GM19043 (cell line): Measurements from ENCODE around the gene PDE9A.

ENCODE experiments used
- ATAC-seq: cut with Tn5 transposase; IDR thresholded peaks from one replicate; pipeline ENCODE4 v1.9.1; 2021; ENCODE audit warnings: low read depth; ENCODE audit not compliant: unreplicated experiment

PDE9A gene

DNA sequence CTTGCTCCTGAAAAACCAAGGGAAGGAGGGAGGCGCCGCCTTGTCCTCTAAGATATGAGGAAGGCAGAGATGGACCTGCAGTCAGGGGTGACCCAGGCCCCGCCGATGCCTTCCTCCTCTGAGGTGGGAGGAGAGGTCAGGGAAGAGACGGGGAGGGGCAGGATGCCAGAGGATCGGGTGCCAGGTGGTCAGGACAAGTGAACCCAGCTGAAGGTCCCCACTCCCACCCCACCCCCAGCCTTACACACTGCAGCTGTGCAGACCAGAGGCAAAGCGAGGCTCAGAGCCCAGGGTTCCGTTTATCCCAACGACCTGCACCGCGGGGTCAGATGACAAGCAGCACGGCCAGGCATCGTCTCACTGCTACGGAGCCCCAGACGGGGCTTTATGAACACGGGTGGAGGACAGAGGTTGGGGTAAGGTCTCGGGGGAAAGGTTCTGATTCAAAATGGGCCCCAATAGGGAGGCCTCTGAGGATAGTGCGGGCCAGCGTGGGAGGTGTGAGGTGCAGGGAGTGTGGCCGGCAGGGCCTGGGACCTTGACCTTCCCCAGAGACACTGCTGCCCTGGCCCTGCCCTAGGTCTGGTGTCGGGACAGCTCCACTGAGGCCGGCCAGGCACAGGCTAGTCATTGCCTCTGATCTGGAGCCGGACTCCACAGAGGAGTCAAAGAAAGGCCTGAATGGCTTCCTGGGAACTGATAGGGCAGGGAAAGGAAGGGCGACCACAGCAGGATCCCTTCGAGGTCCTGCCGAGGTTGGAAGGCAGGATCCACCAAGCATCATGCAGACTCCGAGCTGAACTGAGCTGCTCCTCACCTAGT lies 113.5 kb downstream of the PDE9A start:
- ATAC-seq = no peak

DNA sequence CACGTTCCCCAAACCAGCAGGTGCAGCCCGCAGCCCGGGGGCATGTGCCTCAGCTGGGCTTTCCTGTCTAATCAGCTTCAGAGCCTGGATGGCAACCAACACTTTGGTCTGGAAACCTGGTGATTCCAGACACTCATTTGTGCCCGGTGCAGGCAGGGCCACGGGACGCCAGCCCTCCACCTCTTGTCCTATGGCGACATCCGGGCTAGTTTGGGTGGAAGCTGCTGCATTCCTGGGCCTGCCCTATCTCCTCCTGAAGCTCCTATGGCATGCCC lies 114.1 kb downstream of the PDE9A start:
- ATAC-seq = no peak

DNA sequence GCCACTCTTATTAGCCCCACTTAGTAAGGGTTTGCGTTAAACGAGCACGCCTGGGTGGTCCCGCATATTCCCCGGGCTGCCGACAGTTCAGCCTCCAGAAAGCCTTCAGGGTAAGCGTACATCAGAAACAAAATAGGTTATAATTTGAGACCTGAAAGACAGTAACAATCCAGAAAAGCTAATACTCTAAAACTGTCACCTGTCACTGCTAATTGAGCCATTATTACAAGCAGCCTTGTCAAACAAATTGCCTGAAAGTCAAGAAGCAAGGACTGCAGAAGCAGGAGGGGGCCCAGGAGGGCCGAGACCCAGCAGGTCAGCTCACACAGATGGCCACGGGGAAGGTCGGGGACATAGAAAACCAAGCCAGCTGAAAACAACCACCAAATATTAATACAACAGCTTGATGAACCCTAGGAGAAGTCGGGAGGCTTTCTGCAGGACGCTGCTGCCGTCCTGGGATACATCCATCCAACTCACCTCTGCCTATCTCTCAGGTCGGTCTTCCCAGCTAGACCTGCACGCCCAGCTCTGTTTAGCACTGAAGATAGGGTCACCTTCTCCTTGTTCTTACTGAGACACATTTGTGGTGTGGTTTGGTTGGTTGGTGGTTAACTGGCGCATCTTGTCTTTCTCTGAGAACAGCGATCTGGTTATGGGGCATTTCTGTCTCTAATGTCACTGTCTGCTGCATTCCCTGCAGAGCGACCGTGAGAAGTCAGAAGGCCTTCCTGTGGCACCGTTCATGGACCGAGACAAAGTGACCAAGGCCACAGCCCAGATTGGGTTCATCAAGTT lies 115.1 kb downstream of the PDE9A start:
- no peak for ATAC-seq

DNA sequence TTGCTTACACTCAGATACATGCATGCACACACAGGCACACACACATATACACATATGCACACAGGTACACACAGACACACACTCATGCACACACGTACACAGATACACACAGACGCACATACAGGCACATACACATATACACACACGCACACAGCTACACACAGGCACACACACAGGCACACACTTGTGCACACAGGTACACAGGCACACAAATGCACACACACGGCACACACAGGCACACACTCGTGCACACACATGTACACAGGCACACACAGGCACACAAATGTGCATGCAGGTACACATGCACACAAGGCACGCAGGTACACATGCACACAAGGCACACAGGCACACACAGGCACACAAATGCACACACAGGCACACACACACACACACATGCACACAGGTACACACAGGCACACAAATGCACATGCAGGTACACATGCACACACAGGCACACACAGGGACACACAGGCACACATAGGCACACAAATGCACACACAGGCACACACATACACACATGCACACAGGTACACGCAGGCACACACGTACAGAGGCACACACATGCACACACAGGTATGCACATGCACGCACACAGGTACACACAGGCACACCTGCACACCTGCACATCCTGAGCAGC lies 115.9 kb downstream of the PDE9A start:
- no peak for ATAC-seq

DNA sequence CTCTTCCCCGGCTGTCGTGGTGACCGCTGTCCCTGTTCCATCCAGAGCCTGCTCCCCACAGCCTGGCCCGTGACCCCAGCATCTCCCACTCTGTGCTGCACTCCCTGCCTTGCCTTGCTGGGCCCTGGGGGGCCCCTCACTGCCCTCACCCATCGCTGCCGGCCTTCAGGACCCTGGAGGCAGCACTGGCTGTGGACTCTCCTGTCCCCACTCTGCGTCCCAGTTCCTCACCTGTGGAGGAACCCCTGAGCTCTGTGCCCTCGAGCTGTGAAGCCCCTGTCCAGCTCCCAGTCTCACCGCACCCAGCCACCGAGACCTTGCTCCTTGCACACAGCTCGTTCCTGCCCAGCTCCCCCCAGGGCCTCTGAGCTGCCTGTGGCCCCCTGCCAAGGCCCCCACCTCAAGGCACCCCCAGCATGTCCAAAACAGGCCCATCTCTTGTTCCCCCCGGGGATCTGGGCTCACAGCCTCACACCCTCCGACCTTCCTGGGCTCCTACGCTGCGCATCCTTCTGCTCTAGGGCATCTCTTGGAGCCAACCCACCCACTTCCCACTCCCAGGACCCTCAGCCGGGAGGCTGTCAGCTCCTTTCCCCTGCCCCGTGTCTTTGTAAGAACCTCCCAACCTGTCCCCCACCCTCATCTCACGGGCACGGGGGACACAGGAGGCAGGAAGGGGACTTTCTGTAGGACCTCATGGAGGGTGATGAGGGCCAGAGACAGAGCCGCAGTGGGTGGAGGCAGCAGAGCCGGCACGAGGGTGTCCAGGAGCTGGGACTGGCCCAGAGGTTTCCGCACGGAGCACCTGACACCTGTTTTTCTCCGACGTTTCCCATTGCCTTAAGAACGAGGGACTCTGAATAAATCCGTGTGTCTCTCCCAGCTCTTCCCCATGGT lies 116.6 kb downstream of the PDE9A start:
- ATAC-seq = no peak

DNA sequence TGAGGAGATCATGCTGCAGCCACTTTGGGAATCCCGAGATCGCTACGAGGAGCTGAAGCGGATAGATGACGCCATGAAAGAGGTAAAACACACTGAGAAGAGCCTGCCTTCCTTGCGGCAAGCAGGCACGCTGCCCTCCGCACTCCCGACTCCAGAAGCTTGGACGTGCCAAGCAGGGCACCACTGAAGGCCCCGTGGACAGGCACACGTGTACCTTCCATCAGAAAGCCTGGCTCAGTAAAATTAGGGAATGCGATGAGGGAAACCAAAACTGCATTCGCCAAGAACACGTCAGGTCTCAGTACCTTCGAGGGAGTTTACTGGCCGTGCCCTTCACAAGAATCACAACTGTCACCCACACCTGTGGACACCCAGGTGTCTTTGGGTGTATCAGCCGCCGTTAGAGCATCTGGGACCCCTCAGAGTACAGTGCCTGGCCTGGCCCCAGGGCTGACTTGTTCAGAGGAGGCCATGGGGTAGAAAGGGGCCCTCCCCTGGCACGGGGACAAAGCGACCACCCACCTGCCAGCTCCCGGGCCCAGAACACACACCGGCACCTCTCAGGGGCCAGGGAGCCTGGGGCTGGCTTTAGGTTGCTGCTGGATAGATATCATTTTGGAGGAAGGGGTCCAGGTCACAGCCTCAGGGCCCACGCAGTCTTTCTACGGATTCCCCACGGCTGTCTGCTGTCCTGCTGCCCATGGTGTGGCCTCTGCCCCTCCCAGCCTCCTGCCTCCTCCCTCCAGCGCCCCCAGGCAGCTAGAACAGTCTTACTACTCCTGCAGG lies 117.5 kb downstream of the PDE9A start:
- ATAC-seq = no peak

DNA sequence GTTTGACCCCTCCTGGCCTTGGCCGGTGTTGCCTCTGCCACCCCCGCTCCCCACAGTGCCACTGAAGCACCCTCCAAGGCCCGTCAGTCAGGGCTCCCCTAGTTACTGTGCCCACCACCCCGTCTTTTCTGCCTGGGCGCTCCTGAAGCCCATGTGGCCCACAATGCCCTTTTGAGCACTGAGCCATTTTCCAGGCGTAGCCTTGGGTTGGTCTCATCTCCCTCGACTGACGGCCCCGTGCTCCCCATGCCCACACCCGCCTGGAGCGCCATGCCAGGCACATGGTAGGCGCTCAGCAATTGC lies 118.0 kb downstream of the PDE9A start:
- no peak for ATAC-seq

DNA sequence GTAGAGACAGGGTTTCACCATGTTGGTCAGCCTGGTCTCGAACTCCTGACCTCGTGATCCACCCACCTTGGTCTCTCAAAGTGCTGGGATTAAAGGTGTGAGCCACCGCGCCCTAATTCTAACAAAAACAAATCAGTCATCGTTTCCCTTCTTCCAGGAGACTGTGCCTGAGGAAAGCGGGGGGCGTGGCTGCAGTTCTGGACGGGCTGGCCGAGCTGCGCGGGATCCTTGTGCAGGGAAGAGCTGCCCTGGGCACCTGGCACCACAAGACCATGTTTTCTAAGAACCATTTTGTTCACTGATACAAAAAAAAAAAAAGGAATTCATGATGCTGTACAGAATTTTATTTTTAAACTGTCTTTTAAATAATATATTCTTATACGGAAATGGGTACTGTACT lies 121.7 kb downstream of the PDE9A start:
- ATAC-seq = no peak

DNA sequence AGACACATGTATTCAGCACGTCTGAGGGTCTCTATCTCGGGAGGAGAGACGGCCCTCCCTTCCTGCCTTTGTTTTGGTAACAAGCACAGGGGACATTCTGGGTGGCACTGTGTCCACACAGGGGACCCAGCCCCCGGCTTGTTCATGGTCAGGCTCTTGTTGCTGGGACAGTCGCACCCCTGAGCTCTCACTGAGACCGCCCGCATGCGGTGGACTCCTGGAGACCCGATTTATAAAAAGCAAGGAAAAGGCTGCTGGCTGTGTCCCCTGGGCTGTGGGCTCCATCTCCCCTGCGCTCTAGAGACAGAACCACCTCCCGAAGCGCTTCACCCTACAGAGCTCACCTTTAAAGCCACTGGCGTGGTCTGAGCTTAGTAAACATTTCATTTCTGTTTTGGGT lies 122.5 kb downstream of the PDE9A start:
- ATAC-seq = no peak

DNA sequence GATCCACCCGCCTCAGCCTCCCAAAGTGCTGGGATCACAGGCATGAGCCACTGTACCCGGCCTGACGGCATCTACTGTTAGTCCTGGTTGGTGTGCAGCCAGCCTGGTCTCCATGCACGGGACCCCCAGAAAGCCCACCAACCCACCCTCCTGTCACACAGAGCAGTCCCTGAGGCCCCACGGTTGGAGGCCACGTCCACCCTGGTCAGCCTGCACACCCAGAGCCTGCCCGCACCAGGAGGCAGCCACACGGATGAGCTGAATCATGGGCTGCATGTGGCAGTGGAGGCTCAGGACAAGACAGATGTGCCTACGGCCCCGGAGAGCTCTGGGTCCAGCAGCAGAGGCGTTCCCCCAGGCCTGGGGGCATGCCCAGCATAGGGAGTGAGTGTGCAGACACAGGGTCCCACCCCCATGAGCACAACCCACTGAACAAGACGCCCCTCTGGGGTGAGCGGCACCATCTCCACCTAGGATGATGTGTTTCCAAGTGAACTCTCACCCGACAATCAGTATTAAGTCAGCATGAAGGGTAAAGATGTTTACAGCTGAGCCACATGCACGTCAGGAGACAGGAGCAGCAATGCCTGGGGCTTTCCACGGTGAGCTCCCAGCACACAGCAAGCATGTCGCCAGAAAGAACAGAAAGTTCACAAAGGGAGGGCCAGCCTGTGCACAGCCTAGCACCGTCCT lies 123.8 kb downstream of the PDE9A start:
- ATAC-seq = no peak

DNA sequence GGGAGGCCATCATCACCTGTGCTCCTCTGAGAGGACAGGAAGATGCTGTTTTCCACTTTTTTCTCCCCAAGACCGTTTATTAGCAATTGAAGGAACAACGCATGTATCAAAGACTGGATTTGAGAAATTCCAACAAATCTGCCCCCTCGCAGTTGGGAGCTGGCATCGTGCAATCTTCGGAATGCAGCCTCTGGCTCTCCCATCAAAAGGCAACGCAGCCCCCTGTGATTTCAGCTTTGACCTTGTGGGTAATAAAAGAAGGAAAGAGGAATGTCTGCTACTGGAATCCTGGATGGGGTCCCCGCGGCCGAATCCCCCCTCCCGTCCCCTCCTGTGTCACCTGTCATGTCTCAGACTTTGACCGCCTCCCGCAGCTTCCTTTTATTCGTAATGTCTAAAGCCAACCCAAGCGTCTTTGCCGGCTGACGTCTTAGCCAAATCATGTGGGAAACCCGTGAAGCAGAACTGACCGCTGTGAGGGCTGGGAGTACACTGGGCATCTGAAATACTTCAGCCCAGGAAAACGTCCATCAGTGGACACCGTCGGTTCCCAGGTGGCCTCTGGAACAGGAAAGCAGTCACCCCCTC lies 124.4 kb downstream of the PDE9A start:
- ATAC-seq = no peak

DNA sequence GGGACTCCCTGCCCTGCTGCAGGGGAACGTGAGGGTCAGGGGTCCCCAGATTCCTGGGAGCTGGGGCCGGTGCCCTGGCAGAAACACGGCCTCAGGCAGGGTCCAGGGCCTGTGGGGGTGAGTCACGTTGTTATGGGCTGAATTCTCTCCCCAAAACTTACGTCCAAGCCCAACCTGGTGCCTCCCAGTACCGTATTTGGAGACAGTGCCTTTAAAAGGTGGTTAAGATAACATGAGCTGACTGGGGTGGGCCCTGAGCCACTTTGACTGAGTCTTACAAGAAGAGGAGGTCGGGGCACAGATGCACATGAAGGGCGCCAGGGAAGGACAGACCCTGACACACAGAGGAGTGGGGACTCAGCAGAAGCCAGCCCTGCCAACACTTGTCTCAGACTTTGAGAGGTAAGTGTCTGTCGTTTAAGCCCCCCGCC lies 126.0 kb downstream of the PDE9A start:
- ATAC-seq = no peak

DNA sequence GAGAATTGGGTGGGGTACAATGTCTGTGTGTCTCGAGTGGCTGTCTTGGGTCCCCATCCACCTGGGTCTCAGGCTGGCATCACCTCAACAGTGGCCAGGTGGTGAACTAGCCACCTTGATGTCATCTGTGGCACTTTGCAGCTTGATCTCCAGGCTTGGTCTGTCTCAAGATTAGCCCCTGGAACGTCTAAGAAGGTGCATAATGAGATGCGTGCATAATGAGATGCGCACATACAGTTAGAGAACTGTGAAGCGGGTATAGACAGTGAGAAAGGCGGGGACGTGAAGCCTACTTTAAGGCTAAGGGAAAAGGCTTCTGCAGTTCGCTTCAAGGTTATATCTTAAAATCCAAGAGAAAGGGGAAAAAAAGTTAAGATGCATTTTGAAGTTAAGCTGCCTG lies 127.2 kb downstream of the PDE9A start:
- ATAC-seq = no peak

DNA sequence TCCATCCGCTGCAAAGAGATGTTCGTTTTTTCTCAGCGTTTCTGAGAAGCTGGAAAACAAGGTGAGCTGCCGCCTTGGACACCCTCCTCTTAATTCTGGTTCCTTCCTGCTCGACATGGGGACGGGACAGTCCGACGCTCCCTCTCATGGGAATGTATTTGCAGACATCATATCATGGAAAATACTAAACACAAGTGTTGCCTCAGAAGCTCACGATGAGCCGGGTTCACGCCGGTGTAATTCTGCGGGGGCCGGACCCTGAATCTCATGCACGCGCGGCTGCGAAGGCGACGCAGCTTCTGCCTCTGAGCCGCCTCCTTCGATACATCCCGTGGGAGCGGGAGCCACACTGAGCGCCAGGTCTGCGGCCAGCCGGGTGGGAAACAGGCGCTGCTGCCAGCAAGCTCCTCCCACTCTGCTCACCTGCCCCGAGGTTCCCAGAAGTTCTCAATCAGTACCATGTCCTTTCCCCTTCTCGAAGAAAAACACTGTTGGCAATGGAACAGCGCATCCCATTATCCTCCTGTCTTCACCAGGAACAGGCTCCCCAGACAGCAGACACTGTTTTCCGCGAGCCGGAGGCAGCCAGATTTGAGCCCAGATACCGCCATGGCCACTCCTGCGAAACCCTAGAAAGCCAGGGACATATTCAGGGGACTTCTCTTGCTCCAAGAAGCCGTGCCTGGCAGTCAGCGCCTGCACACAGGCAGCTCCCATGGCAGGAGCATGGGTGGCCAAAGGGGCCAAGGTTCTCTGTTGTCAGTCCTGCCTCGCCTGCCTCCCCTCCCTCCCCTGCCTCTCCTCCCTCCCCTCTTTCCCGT lies 127.9 kb downstream of the PDE9A start:
- ATAC-seq = no peak

DNA sequence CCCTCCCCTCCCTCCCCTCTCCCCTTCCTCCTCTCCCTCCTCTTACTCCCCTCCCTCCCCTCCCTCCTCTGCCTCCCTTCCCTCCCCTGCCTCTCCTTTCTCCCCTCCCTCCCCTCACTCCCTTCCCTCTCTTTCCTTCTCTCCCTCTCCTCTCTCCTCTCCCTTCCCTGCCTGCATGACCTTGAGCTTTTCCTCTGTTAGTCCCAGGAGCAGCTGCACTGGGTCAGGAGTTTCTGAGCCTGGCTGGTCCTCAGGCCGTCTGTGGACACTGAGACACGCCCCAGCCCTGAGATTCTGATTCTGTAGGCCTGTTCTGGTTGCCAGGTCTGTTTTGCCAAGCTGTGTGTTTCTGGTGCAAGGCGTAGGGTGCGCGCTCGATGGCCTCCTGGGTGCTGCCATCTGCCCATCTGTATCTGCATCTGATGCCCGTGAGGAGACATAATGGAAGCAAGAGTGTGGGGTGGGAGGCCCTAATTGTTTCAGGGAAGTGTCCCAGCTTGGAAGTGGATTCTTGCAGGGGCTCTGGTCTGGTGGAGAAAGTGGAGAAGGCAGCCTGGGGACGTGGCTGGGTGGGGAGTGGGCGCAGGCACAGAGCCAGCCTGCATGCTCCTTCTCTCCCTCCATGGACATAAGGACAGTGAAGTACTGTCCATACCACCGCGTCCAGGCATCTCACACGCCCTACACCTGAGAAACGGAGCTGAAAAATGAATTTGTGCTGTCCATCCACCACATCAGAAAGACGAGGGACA lies 128.7 kb downstream of the PDE9A start:
- ATAC-seq = no peak

DNA sequence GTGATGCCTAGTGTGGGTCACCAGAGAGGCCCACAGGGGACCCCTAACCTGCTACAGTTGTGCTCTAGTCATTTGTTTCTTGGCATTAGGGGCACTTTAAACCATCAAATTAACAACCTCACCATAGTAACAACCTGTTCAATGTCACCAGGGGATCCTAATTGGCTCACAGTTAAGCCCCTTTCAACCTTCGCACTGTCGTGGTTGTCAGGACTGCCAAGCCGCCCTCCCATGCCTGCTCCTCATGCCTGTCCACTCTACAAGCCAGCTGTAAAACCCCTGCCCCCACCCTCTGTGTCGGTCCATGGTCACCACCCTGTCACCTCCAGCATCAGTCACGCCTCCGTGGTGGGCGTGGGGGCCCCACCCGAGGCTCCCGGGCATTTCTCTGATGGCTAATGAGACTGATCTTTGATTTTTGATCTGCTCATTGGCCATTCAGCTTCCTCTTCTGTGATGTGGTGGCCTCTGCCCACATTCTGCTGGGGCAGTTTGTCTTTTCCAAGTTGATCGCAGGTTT lies 129.4 kb downstream of the PDE9A start:
- no peak for ATAC-seq

DNA sequence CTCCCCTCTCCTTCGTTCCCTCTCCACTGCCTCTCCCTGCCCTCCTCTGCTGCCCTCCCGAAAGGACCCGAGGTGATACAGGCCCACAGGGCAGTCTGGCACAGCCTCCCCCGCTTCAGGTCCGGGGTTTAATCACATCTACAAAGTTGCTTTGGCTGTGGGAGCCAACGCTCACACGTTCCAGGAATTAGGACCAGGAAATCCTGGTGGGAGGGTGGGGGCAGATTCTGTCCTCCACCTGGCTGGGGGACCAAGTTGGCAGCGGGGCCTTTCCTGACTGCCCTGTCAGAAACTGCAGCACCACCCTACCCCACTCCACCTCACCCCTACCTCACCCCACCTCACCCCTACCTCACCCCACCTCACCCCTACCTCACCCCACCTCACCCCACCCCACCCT lies 130.9 kb downstream of the PDE9A start:
- no peak for ATAC-seq
